Inflammatory macrophage (primary cell): ENCODE measurements around the gene AMOTL1.
"Not testable (repeated sequence)": the region's sequence is repeated elsewhere in the genome, so short reads cannot be mapped to it uniquely, and the experiment has no call there.

ENCODE experiments used
- DNase-seq, 2 donors: peaks; one replicate each; pipeline ENCODE4 v3.0.0-alpha.2; 2020 to 2022

AMOTL1 gene

GRCh38 chr11:94769880-94770279, 1.7 kb downstream of the AMOTL1 start:
- DNase-seq: no peak

GRCh38 chr11:94770563-94771120, 2.5 kb downstream of the AMOTL1 start:
- DNase-seq: no peak

- no peak for DNase-seq
Observed at GRCh38 chr11:94771390-94771789, 3.2 kb downstream of the AMOTL1 start.

GRCh38 chr11:94771951-94772350, 3.8 kb downstream of the AMOTL1 start:
- DNase-seq: no peak

GRCh38 chr11:94773842-94774241, 5.7 kb downstream of the AMOTL1 start:
- no peak for DNase-seq

GRCh38 chr11:94774345-94774744, 6.2 kb downstream of the AMOTL1 start:
- DNase-seq: peak in 1 of 2 donors; percentile 8

- DNase-seq: no peak
Observed at GRCh38 chr11:94775567-94776327, 7.6 kb downstream of the AMOTL1 start.

GRCh38 chr11:94776351-94777321, 8.5 kb downstream of the AMOTL1 start:
- DNase-seq: no peak

- DNase-seq: no peak
Observed at GRCh38 chr11:94780432-94780831, 12.3 kb downstream of the AMOTL1 start.

GRCh38 chr11:94781837-94782236, 13.7 kb downstream of the AMOTL1 start:
- DNase-seq: no peak

GRCh38 chr11:94782446-94782845, 14.3 kb downstream of the AMOTL1 start:
- no peak for DNase-seq

- no peak for DNase-seq
Observed at GRCh38 chr11:94784884-94785283, 16.7 kb downstream of the AMOTL1 start.

GRCh38 chr11:94785509-94785908, 17.4 kb downstream of the AMOTL1 start:
- DNase-seq: no peak

- peak; percentile 51 to 56 for DNase-seq
Observed at GRCh38 chr11:94786264-94787126, 18.3 kb downstream of the AMOTL1 start.

- DNase-seq: no peak
Observed at GRCh38 chr11:94787801-94788200, 19.6 kb downstream of the AMOTL1 start.

- no peak for DNase-seq
Observed at GRCh38 chr11:94788396-94788795, 20.2 kb downstream of the AMOTL1 start.

- no peak for DNase-seq
Observed at GRCh38 chr11:94790197-94790596, 22.0 kb downstream of the AMOTL1 start.

- DNase-seq: no peak
Observed at GRCh38 chr11:94790661-94791180, 22.6 kb downstream of the AMOTL1 start.

- no peak for DNase-seq
Observed at GRCh38 chr11:94791216-94791889, 23.2 kb downstream of the AMOTL1 start.

GRCh38 chr11:94791942-94792341, 23.8 kb downstream of the AMOTL1 start:
- not testable (repeated sequence) for DNase-seq

- DNase-seq: no peak
Observed at GRCh38 chr11:94792451-94792850, 24.3 kb downstream of the AMOTL1 start.
